Measurements from ENCODE around the gene SMG9. TPM values are rescaled to one million over a fixed set of nuclear protein-coding genes. Genes with fewer than 3 reads are reported as not detected.

The SMG9 gene
- total and polyA plus RNA-seq, 2 of the 4 experiments (the other 2 are of a cell fraction): 4.8 to 24.3 TPM

- peak overlapping the region; percentile 68; the same call in 1 of the 2 replicates for H3K14ac ChIP-seq (replicated peaks; ENCODE audit: low read depth, low read length)
- dilution Hi-C loops (cut with HindIII; ENCODE audit: low sequenced_read_pairs, unreplicated experiment): no loop called here
- ChIA-PET POLR2A (ENCODE audit: unreplicated experiment) (no interaction called here), CTCF (no interaction called here)
- H2AK5ac ChIP-seq (ENCODE audit: low read depth, low read length): peak overlapping the region; percentile 52
- H2BK15ac ChIP-seq (ENCODE audit: low read depth, low read length): peak overlapping the region; percentile 3; the same call in 1 of the 3 replicates
- H2BK20ac ChIP-seq (ENCODE audit: low read depth, low read length): peak overlapping the region; percentile 17; the same call in 1 of the 2 replicates
- H3K9ac ChIP-seq (ENCODE audit: low read depth, low read length): no peak overlapping the region
- no peak overlapping the region for H2BK120ac ChIP-seq (ENCODE audit: low read depth, low read length)
- H2AFZ ChIP-seq (replicated peaks; ENCODE audit: low read length, poor library complexity): peak overlapping the region; percentile 90
- no peak overlapping the region for H3K56ac ChIP-seq (ENCODE audit: extremely low read depth, insufficient read depth, low read length)
- no peaks in the 10 kb centered on the region for H4K20me1 ChIP-seq (ENCODE audit: insufficient read depth, low read length)
- H3K27ac ChIP-seq (ENCODE audit: insufficient read depth, low read length): no peak overlapping the region
- H3K4me1 ChIP-seq (ENCODE audit: control insufficient read depth, insufficient read depth, low read length): peaks cover 12% of the 10 kb centered on the region
- no peaks in the 10 kb centered on the region for H3K27me3 ChIP-seq (ENCODE audit: control insufficient read depth, insufficient read depth, low read length)
- no peak overlapping the region for H3K4me3 ChIP-seq (ENCODE audit: insufficient read depth, low read depth, low read length)
- WGBS, 2 experiments (ENCODE audit: extremely low coverage in 2 of 2, insufficient read length in 1 of 2): 98% methylated on average over 6 of the region's 14 CpGs; no CpG with 5 or more reads in 1 of the 2 experiments
- H2BK5ac ChIP-seq (ENCODE audit: low read depth, low read length, poor library complexity, severe bottlenecking): no peak overlapping the region
- H3K4ac ChIP-seq (ENCODE audit: low read depth, low read length): peak overlapping the region; percentile 66; the same call in 1 of the 2 replicates
- BruUV-seq (replicated peaks): no TSS peak
- DNase-seq (no peak), ATAC-seq (ENCODE audit: low read depth) (no peak)
- H3K23ac ChIP-seq (ENCODE audit: low read depth, low read length): peak overlapping the region; percentile 48; the same call in 1 of the 2 replicates
- no peaks in the 10 kb centered on the region for H3K9me3 ChIP-seq (ENCODE audit: control insufficient read depth, insufficient read depth, low read length)
- H3K79me1 ChIP-seq (ENCODE audit: low read depth in 1 of 2, low read length in 2 of 2): no peaks in the 10 kb centered on the region
- intact Hi-C loops (cut with micrococcal nuclease): no loop called here
- H2AK9ac ChIP-seq (replicated peaks; ENCODE audit: low read depth, low read length, poor library complexity): peak overlapping the region; percentile 89
- no peak overlapping the region for H3K18ac ChIP-seq (ENCODE audit: low read depth, low read length)
- no peaks in the 10 kb centered on the region for H3K36me3 ChIP-seq (ENCODE audit: control insufficient read depth, insufficient read depth, low read length)
- in situ Hi-C loops (cut with MboI; ENCODE audit: low sequenced_read_pairs): loop anchor here (5.0 kb wide), 1 partner anchor 34 kb away; no protein-coding TSS in a partner anchor
- peak overlapping the region; percentile 13; the same call in 1 of the 2 replicates for H4K91ac ChIP-seq (ENCODE audit: insufficient read depth, low read depth, low read length)
- peak overlapping the region in 1 of 2 experiments; percentile 31; a peak in 1 of 4 replicates for H4K8ac ChIP-seq (ENCODE audit: low read depth in 2 of 2, low read length in 2 of 2)
- H3K4me2 ChIP-seq (ENCODE audit: low read depth, low read length): no peak overlapping the region
- H3K9me1 ChIP-seq (ENCODE audit: insufficient read depth, low read length): peaks cover 8% of the 10 kb centered on the region
- H4K5ac ChIP-seq (ENCODE audit: low read depth, low read length): no peak overlapping the region
- TF ChIP-seq FOS (IDR thresholded peaks at IDR 0.05; ENCODE audit: low read depth, low read length) (no peak), RFX5 (IDR thresholded peaks at IDR 0.05; ENCODE audit: low read depth, low read length) (no peak), MAZ (IDR thresholded peaks at IDR 0.05; ENCODE audit: borderline replicate concordance, low read depth, low read length) (no peak), CEBPB (IDR thresholded peaks at IDR 0.05; ENCODE audit: low read depth, low read length) (no peak), RAD21 (IDR thresholded peaks at IDR 0.05; ENCODE audit: low read length) (no peak), SMC3 (IDR thresholded peaks at IDR 0.05; ENCODE audit: low read depth, low read length) (no peak), CTCF (conservative IDR thresholded peaks at IDR 0.05; ENCODE audit: low read depth, low read length) (no peak), ELK1 (IDR thresholded peaks at IDR 0.05; ENCODE audit: borderline replicate concordance, low read depth, low read length) (no peak), MXI1 (IDR thresholded peaks at IDR 0.05; ENCODE audit: borderline replicate concordance, low read depth, low read length) (no peak), RCOR1 (IDR thresholded peaks at IDR 0.05; ENCODE audit: insufficient replicate concordance, low read length) (no peak), CHD1 (IDR thresholded peaks at IDR 0.05; ENCODE audit: low read depth, low read length) (no peak), USF2 (IDR thresholded peaks at IDR 0.05; ENCODE audit: low read depth, low read length) (no peak), MAFK (IDR thresholded peaks at IDR 0.05; ENCODE audit: low read depth, low read length) (no peak), NFE2L2 (IDR thresholded peaks at IDR 0.05; ENCODE audit: low read depth, low read length) (no peak), POLR2A (IDR thresholded peaks at IDR 0.05; ENCODE audit: low read depth, low read length) (no peak)
Observed at GRCh38 chr19:43781630-43782310, 27.0 kb upstream of the SMG9 start.
